HEK293T (cell line): ENCODE measurements around the gene MSX2.

Source experiments
- CTCF ChIA-PET: fragments of 350-600 bp; formaldehyde crosslinking; extraction: SDS; loops from one replicate; lab custom pipeline; 2021; ENCODE audit warnings: antibody characterized with exemption, inconsistent platforms; lab: Yijun Ruan, JAX
- POLR2A ChIA-PET: fragments of 350-600 bp; formaldehyde crosslinking; extraction: SDS; loops from one replicate; lab custom pipeline; 2020; ENCODE audit warnings: antibody characterized with exemption, inconsistent platforms; lab: Yijun Ruan, JAX
- DNase-seq: peaks from one replicate; pipeline ENCODE4 v3.0.0; 2012; ENCODE audit warnings: mixed read lengths; ENCODE audit errors: extremely low spot score
- ARNT ChIP-seq: fragments of 450-650 bp; IDR thresholded peaks from 2 replicates; pipeline ENCODE4 v1.6.1; 2017; ENCODE audit warnings: mild to moderate bottlenecking
- BHLHE40 ChIP-seq: fragments of 450-650 bp; IDR thresholded peaks from 2 replicates; pipeline ENCODE4 v1.6.1; 2016; ENCODE audit warnings: mild to moderate bottlenecking, moderate library complexity, borderline replicate concordance
- CTBP1 ChIP-seq: fragments of 450-650 bp; IDR thresholded peaks from 2 replicates; pipeline ENCODE4 v1.6.1; 2016; ENCODE audit warnings: borderline replicate concordance
- ELF4 ChIP-seq: fragments of 450-650 bp; IDR thresholded peaks from 2 replicates; pipeline ENCODE4 v1.6.1; 2017; ENCODE audit warnings: antibody characterized with exemption
- FOXA1 ChIP-seq: fragments of 450-650 bp; IDR thresholded peaks from 2 replicates; pipeline ENCODE4 v1.6.1; 2016; ENCODE audit warnings: mild to moderate bottlenecking
- FOXK2 ChIP-seq: fragments of 450-650 bp; IDR thresholded peaks from 2 replicates; pipeline ENCODE4 v1.6.1; 2016; ENCODE audit warnings: mild to moderate bottlenecking
- FOXM1 ChIP-seq: fragments of 450-650 bp; IDR thresholded peaks from 2 replicates; pipeline ENCODE4 v1.6.1; 2017; ENCODE audit warnings: mild to moderate bottlenecking, borderline replicate concordance
- HDGF ChIP-seq: fragments of 450-650 bp; IDR thresholded peaks from 2 replicates; pipeline ENCODE4 v1.6.1; 2017; ENCODE audit warnings: antibody characterized with exemption, borderline replicate concordance
- LEF1 ChIP-seq: fragments of 450-650 bp; IDR thresholded peaks from 2 replicates; pipeline ENCODE4 v1.6.1; 2017; ENCODE audit warnings: mild to moderate bottlenecking, borderline replicate concordance
- NFRKB ChIP-seq: fragments of 450-650 bp; IDR thresholded peaks from 2 replicates; pipeline ENCODE4 v1.6.1; 2016; ENCODE audit warnings: mild to moderate bottlenecking, moderate library complexity
- SP1 ChIP-seq: fragments of 450-650 bp; IDR thresholded peaks from 2 replicates; pipeline ENCODE4 v1.6.1; 2017
- SUZ12 ChIP-seq: fragments of 450-650 bp; IDR thresholded peaks from 2 replicates; pipeline ENCODE4 v1.6.1; 2016; ENCODE audit warnings: mild to moderate bottlenecking
- TARDBP ChIP-seq: fragments of 450-650 bp; IDR thresholded peaks from 2 replicates; pipeline ENCODE4 v1.6.1; 2016
- ZNF384 ChIP-seq: fragments of 450-650 bp; IDR thresholded peaks from 2 replicates; pipeline ENCODE4 v1.6.1; 2016
- TF ChIP-seq, protein P1 (sequence below): fragments of 450-650 bp; IDR thresholded peaks from 2 replicates; pipeline ENCODE4 v1.6.1; 2016

The MSX2 gene

DNA sequence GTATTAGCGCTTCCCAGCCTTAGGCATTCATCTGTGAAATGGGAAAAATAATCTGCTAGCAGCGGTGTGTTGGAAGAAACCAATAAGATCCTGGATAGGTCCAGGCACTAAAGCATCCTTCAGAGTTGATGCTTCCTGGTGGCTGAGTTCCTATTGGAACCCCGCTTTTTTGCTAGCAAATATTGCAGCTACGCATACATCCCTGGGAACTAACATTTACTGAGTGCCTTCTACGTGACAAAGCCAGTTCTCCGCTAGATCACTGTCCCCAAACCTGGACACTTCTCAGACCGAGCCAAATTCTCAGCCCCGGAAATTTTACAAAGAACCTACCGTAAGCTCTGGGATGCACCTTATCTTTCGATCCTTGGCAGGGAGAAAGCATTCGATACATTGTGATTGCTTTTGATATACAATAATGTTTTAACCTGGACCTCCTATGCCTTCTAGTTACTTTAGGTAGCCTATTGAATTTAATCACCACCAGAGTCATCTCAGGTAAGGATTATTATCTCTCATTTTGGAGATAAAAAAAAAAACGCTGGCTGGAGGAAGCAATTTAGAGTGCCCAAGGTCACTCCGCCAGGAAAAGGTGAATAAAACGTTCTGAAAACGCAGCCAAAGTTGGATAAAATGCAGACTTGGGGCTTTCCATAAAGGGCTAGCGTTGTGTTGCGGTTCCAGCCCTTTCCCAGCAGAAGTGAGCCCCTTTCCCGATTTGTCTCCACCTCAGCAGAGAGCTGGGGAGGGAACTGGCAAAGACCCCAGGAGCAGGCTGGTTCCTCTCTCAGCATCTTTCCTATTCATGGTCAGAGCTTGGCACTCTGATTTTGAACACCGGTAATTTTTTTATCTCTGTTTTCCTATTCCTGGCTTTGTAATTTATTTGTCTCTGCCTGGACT, 2.6 kb upstream of the MSX2 start:
- ChIA-PET CTCF (interaction anchor here (0.6 to 1.0 kb wide), 4 partner anchors 56 to 565 kb away, joined by 3 to 7 read pairs (median 4); no protein-coding TSS in a partner anchor), POLR2A (interaction anchor here (0.6 to 1.7 kb wide), 3 partner anchors 9 to 29 kb away, joined by 3 to 4 read pairs (median 4); no protein-coding TSS in a partner anchor)
- no peak for DNase-seq
- TF ChIP-seq SUZ12 (no peak), CTBP1 (no peak), HDGF (no peak)

DNA sequence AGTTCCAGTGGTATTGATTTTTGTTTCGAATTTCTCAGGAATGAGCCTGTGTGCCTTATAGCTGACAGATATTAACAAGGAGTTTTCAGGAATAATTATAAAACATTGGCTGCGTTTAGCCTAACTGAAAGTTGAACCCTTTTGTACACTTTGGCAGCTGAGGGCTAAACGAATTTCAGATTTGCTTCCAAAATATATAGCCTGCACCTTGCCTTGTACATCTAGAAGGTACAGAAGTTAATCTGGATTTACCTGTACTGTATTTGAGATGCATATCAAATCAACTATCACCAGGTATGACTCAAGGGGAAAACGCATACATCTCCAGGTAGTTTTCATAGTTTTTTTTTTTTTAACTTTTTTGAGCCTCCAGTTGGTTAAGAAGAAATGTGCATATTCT, 1.9 kb upstream of the MSX2 start:
- ChIA-PET POLR2A (interaction anchor here (0.6 kb wide), 1 partner anchor 10 kb away, joined by 4 read pairs; no protein-coding TSS in a partner anchor), CTCF (interaction anchor here (0.7 to 1.0 kb wide), 2 partner anchors 240 to 303 kb away, joined by 3 to 7 read pairs; no protein-coding TSS in a partner anchor)
- no peak for TF ChIP-seq BHLHE40
- no peak for TF ChIP-seq FOXK2
- no peak for TF ChIP-seq ELF4
- TF ChIP-seq, protein P1, sequence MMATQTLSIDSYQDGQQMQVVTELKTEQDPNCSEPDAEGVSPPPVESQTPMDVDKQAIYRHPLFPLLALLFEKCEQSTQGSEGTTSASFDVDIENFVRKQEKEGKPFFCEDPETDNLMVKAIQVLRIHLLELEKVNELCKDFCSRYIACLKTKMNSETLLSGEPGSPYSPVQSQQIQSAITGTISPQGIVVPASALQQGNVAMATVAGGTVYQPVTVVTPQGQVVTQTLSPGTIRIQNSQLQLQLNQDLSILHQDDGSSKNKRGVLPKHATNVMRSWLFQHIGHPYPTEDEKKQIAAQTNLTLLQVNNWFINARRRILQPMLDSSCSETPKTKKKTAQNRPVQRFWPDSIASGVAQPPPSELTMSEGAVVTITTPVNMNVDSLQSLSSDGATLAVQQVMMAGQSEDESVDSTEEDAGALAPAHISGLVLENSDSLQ: no peak
- TF ChIP-seq FOXA1: no peak
- no peak for TF ChIP-seq NFRKB
- no peak for TF ChIP-seq SP1
- no peak for TF ChIP-seq LEF1
- no peak for TF ChIP-seq FOXM1
- no peak for TF ChIP-seq HDGF
- no peak for TF ChIP-seq TARDBP
- no peak for DNase-seq

DNA sequence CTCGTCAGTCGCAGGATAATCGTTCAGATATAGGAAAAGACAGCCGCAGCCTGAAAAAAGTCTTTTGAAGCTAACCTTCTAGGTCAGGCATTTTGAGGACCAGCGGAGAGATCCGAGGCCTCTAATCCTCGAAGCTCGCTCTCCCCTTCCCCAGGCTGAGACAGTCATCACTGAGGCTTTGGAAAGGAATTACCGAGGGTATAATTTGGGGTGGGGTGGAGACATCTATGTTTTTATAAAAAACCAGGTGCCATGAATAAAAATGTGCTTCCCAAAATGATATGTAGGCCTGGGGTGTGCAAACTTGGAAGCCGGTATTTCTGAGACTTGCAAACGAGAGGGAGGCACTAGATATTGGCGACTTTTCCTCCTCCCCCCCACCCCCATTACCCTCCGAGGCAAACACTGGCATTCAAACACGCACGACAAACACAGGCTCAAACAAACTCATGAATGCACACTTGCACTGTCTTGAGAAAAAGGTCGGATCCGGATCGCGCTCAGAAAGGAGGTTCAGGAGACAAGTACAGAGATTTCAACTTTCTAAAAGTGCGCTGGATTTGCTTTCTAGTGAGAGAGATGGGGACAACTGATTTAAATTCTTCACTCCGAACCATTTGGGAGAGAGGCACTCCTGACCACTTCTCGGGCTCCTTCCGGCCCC, 935 bp upstream of the MSX2 start:
- ChIA-PET POLR2A (no interaction called here), CTCF (no interaction called here)
- no peak for DNase-seq
- no peak for TF ChIP-seq SUZ12
- no peak for TF ChIP-seq ARNT
- TF ChIP-seq CTBP1: no peak
- no peak for TF ChIP-seq TARDBP
- no peak for TF ChIP-seq HDGF
- no peak for TF ChIP-seq BHLHE40
- no peak for TF ChIP-seq LEF1
- no peak for TF ChIP-seq FOXA1
- no peak for TF ChIP-seq SP1
- no peak for TF ChIP-seq ELF4
- no peak for TF ChIP-seq FOXM1
- no peak for TF ChIP-seq ZNF384
- TF ChIP-seq, protein P1: no peak

DNA sequence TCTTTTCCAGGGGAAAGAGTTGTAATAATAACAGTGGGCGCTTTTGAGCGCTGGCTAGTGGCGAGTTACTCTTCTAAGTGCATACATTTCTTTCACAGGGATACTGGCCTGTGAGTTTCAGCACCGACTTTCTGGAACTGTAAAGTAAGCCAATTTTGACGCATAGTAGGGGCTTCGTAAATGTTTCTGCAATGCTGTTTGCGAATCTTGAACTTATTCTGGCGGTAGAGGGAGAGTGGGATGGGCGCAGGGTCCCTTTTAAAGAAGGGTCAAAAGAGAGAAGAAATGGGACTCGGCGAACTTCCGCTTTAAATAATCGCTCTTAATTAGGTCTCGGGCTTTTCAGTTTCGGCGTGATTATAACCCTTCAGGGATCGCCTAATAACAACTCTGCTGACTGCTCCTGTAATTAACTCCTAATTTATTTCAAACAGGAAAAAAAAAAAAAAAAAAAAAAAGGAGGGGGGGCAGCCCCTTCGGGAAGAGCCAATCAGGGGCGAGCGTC, 351 bp upstream of the MSX2 start:
- DNase-seq: no peak
- CTCF ChIA-PET: interaction anchor here (0.6 kb wide), 1 partner anchor 219 kb away, joined by 3 read pairs; no protein-coding TSS in a partner anchor
- POLR2A ChIA-PET: interaction anchor here (0.6 to 0.9 kb wide), 4 partner anchors 29 to 314 kb away, joined by 3 to 4 read pairs (median 3); no protein-coding TSS in a partner anchor
- TF ChIP-seq FOXA1 (no peak), ELF4 (peak; percentile 30; the same call in 1 of the 2 replicates), ZNF384 (peak; percentile 99; the same call in 1 of the 2 replicates)

DNA sequence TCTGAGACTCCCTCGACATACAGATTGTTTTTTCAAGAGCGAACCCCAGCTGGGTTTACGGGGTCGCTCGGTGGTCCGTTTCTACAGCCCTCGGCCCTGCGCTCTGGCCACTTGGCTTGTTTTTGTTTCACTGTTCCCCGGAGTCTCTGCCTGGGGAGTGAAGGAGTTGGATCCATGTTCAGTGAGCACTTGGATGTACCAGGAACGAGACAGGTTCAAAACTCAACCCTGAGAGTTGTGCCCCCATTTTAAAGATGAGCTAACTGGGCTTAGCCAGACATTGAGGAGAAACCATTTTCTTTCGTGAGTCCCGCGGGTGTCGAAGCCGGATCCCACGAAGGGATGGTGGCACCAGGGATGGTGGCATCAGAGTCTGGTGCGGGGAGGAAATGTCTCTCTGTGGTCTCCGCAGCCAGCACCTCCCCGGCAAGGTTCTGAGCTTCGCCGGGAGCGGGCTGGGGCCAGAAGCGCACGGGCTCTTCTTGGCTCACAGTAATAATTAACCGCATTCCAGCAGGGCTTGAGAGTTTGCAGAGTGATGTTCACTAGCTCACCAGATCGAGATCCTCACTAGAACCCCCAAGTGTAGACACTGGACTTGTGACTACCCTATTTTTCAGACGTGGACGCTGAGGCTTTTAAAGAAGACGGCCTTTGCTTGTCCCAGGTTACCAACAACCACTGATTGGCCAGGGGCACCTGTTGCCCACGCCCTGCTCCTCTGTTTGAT, 1.0 kb downstream of the MSX2 start:
- ChIA-PET CTCF (interaction anchor here (0.6 kb wide), 1 partner anchor 25 kb away, joined by 3 read pairs; no protein-coding TSS in a partner anchor), POLR2A (interaction anchor here (0.7 kb wide), 1 partner anchor 222 kb away, joined by 3 read pairs; no protein-coding TSS in a partner anchor)
- DNase-seq: no peak
- 0 out of 2 replicates have a peak, but pooled peaks have one; percentile 2 for TF ChIP-seq ARNT
- no peak for TF ChIP-seq FOXM1

DNA sequence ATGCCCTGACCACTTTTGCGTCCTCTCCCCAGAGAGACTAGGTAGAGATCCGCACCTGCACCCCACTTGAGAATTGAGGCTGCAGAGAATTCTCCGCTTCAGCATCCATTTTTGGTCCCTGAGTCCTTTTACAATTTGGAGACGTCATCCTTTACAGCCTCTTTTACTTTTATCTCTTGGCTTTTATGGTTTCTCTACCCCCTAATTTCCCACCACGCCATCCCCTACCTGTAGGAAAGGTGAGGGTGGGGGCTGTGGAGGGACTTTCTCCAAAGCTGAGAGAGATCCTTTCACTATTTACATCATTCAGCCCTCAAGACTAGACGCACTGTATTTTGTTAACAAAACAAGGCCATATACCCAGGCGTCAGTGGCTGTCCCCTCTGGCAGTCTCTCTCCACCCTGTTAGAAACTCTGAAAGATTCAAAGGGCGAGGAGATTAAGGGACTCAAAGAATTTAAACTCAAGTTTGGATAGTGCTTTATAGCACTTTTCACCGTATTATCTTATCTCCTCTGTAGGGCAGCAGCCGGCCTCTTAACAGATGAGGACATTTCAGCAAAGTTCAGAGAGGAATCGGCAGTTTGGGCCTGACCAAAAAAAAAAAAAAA, 1.7 kb downstream of the MSX2 start:
- no peak for DNase-seq
- no peak for TF ChIP-seq SP1
- TF ChIP-seq ZNF384: 0 out of 2 replicates have a peak, but pooled peaks have one; percentile 59
- ChIA-PET POLR2A (interaction anchor here (0.7 kb wide), 1 partner anchor 223 kb away, joined by 3 read pairs; no protein-coding TSS in a partner anchor), CTCF (interaction anchor here (0.6 to 1.6 kb wide), 2 partner anchors 10 to 155 kb away, joined by 3 to 6 read pairs; no protein-coding TSS in a partner anchor)
